Esophagus muscularis mucosa (tissue), 4 donors: ENCODE results near the gene C22orf42. TPM values are rescaled to one million over a fixed set of nuclear protein-coding genes. Genes with fewer than 3 reads are reported as not detected.

ENCODE experiments used
- DNase-seq: peaks from one replicate; pipeline ENCODE4 v3.0.0-alpha.2; 2017; ENCODE audit errors: extremely low spot score
- H3K27ac ChIP-seq, 4 donors: fragments of 200-600 bp; sonication (generic); replicated peaks in 1 of 4; 1 replicate in 3 of 4; 2 replicates in 1 of 4; pipeline ENCODE4 v1.5.1; 2016 to 2019; ENCODE audit warnings: mild to moderate bottlenecking in 1 of 4
- H3K27me3 ChIP-seq, 4 donors: fragments of 200-600 bp; sonication (generic); one replicate each; pipeline versions ENCODE4 v1.5.1 to v1.6.0; 2016 to 2019
- H3K36me3 ChIP-seq, 4 donors: fragments of 200-600 bp; sonication (generic); one replicate each; pipeline ENCODE4 v1.5.1; 2016 to 2019
- H3K4me1 ChIP-seq, 4 donors: fragments of 200-600 bp; sonication (generic); one replicate each; pipeline ENCODE4 v1.5.1; 2016 to 2019
- H3K4me3 ChIP-seq, 4 donors: fragments of 200-600 bp; sonication (generic); 1 replicate in 2 of 4; 2 replicates in 2 of 4; pipeline ENCODE4 v1.5.1; 2016 to 2019; ENCODE audit warnings: mild to moderate bottlenecking in 4 of 4, moderate library complexity in 1 of 4
- H3K9me3 ChIP-seq, 4 donors: fragments of 200-600 bp; sonication (generic); 1 replicate in 3 of 4; 2 replicates in 1 of 4; pipeline ENCODE4 v1.5.1; 2016 to 2019
- CTCF ChIP-seq, 3 experiments: fragments of 200-600 bp in 2 of 3; fragments of 450-650 bp in 1 of 3; sonication (generic) in 2 of 3; IDR thresholded peaks; one replicate each; pipeline ENCODE4 v1.5.1; 2017 to 2019; ENCODE audit warnings: antibody characterized with exemption in 3 of 3, mild to moderate bottlenecking in 2 of 3, moderate library complexity in 1 of 3
- EP300 ChIP-seq: sonication (generic); formaldehyde crosslinking; IDR thresholded peaks from one replicate; pipeline ENCODE4 v1.6.1; 2017; ENCODE audit warnings: antibody characterized with exemption
- POLR2A ChIP-seq: fragments of 450-650 bp; IDR thresholded peaks from one replicate; pipeline ENCODE4 v1.6.1; 2017; ENCODE audit warnings: antibody characterized with exemption, moderate library complexity, mild to moderate bottlenecking, low read depth
- POLR2AphosphoS5 ChIP-seq, 2 donors: sonication (generic); formaldehyde crosslinking; IDR thresholded peaks; one replicate each; pipeline ENCODE4 v1.6.1; 2017; ENCODE audit warnings: antibody characterized with exemption in 2 of 2
- WGBS: methylation state at CpG from one replicate; pipeline ENCODE4 v1.1.5; 2018; 5-methylcytosine and 5-hydroxymethylcytosine counted together
- intact Hi-C: fragments of 100-400 bp; cut with DNase I; formaldehyde crosslinking; loops from one replicate; pipeline ENCODE4 v1.15.1; 2023
- total RNA-seq, 4 donors: library from RNA; depleted of rRNA; stranded (reverse); fragments of >200 nt; gene quantifications; one replicate each; pipeline versions ENCODE4 v1.1.0 to v1.2.1, GENCODE V29; 2016

Gene C22orf42
- total RNA-seq, 4 donors from 2014 or later, result 0.26 TPM; not detected in 3

DNA sequence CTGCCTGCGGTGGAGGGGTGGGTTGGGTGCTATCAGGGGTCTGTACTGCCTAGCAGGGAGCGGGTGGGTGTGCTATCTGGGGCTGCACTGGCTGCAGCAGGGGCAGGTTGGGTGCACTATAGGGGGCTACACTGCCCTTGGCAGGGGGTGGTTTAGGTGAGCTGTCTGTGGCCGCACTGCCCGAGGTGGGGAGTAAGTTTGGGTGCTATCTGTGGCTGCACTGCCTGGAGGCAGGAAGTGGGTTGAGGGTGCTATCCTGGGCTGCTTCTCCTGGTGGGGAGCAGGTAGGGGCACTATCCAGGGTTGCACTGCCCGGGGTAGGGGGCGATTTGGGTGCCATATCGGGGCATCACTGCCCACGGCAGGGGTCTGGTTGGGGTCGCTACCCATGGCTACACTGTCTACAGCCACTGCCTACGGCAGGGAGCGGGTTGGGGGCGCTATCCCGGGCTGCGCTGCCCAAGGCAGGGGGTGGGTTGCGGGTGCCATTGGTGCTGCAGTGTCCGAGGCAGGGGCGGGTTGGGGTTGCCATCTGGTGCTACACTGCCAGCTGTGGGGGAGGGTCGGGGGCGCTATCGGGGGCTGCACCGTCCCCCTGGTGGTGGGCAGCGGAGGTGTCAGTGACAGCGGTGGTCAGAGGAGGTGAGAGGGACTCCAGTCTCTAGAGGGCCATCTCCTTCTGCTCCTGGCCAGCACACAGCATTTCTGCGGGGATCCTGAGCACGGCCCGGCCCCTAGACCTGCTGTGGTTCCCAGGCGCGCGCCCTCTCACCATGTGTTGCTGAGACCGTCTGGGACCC, 47.1 kb upstream of the C22orf42 start:
- WGBS, result 90% methylated on average over 11 of the region's 30 CpGs
- intact Hi-C loops, result no loop called here
- no peaks in the 10 kb centered on the region for H3K9me3 ChIP-seq

GRCh38 chr22:32204856-32205722, 46.0 kb upstream of the C22orf42 start, which contains the start of gene RFPL2:
Gene RFPL2, minus strand, starts transcription at chr22:32205073. Its CDS starts 2,622 bp downstream, at chr22:32202451.
- H3K9me3 ChIP-seq, result no peaks in the 10 kb centered on the region
- WGBS, result 59% methylated on average over 30 of the region's 41 CpGs
- peaks cover 0 to 52% (median 0%) of the 10 kb centered on the region in 4 donors for H3K27me3 ChIP-seq
- intact Hi-C loops, result no loop called here
- peaks cover 10 to 24% (median 17%) of the 10 kb centered on the region in 4 donors for H3K4me1 ChIP-seq
- peak; percentile 72 for DNase-seq
- H3K27ac ChIP-seq, result no peak within 1 kb of the TSS
- peak within 1 kb of the TSS in 3 of 4 donors; percentile 13 to 16 (median 14) for H3K4me3 ChIP-seq
- H3K36me3 ChIP-seq, result no peaks in the 10 kb centered on the region
- TF ChIP-seq EP300 (no peak), POLR2AphosphoS5 (IDR thresholded peaks at IDR 0.05) (no peak), POLR2A (no peak), CTCF (IDR thresholded peaks at IDR 0.05) (no peak)

More for the DNA sequence above, 47.1 kb upstream of the C22orf42 start:
- H3K27me3 ChIP-seq, result peaks cover 0 to 52% (median 0%) of the 10 kb centered on the region in 4 donors
- H3K27ac ChIP-seq, result no peak overlapping the region
- H3K4me1 ChIP-seq, result peaks cover 10 to 24% (median 17%) of the 10 kb centered on the region in 4 donors
- DNase-seq, result peak; percentile 81
- no peak for TF ChIP-seq EP300
- TF ChIP-seq POLR2A, result no peak
- no peak for TF ChIP-seq CTCF (IDR thresholded peaks at IDR 0.05)
- TF ChIP-seq POLR2AphosphoS5 (IDR thresholded peaks at IDR 0.05), result no peak
- no peak overlapping the region for H3K4me3 ChIP-seq
- H3K36me3 ChIP-seq, result no peaks in the 10 kb centered on the region

- H3K27ac ChIP-seq, result no peak overlapping the region
- intact Hi-C loops, result no loop called here
- no peak for TF ChIP-seq POLR2AphosphoS5 (IDR thresholded peaks at IDR 0.05)
- no peak for TF ChIP-seq EP300
- TF ChIP-seq POLR2A, result no peak
- no peak for TF ChIP-seq CTCF (IDR thresholded peaks at IDR 0.05)
- peak overlapping the region in 3 of 4 donors; percentile 13 to 16 (median 14) for H3K4me3 ChIP-seq
- DNase-seq, result peak; percentile 64
- 41% methylated on average over 19 of the region's 42 CpGs for WGBS
- H3K36me3 ChIP-seq, result no peaks in the 10 kb centered on the region
- H3K27me3 ChIP-seq, result peaks cover 0 to 56% (median 0%) of the 10 kb centered on the region in 4 donors
- H3K9me3 ChIP-seq, result no peaks in the 10 kb centered on the region
- peaks cover 10 to 24% (median 17%) of the 10 kb centered on the region in 4 donors for H3K4me1 ChIP-seq
Measured at GRCh38 chr22:32204040-32204855, 45.1 kb upstream of the C22orf42 start.
